ENCODE measurements around the gene PIK3C2A.
A peak's percentile ranks its signal among the peaks of the same experiment; 100 is the strongest.
"Not testable (repeated sequence)": the region's sequence is repeated elsewhere in the genome, so short reads cannot be mapped to it uniquely, and the experiment has no call there.

PIK3C2A gene, protein sequence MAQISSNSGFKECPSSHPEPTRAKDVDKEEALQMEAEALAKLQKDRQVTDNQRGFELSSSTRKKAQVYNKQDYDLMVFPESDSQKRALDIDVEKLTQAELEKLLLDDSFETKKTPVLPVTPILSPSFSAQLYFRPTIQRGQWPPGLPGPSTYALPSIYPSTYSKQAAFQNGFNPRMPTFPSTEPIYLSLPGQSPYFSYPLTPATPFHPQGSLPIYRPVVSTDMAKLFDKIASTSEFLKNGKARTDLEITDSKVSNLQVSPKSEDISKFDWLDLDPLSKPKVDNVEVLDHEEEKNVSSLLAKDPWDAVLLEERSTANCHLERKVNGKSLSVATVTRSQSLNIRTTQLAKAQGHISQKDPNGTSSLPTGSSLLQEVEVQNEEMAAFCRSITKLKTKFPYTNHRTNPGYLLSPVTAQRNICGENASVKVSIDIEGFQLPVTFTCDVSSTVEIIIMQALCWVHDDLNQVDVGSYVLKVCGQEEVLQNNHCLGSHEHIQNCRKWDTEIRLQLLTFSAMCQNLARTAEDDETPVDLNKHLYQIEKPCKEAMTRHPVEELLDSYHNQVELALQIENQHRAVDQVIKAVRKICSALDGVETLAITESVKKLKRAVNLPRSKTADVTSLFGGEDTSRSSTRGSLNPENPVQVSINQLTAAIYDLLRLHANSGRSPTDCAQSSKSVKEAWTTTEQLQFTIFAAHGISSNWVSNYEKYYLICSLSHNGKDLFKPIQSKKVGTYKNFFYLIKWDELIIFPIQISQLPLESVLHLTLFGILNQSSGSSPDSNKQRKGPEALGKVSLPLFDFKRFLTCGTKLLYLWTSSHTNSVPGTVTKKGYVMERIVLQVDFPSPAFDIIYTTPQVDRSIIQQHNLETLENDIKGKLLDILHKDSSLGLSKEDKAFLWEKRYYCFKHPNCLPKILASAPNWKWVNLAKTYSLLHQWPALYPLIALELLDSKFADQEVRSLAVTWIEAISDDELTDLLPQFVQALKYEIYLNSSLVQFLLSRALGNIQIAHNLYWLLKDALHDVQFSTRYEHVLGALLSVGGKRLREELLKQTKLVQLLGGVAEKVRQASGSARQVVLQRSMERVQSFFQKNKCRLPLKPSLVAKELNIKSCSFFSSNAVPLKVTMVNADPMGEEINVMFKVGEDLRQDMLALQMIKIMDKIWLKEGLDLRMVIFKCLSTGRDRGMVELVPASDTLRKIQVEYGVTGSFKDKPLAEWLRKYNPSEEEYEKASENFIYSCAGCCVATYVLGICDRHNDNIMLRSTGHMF (N-terminal part only)

GRCh38 chr11:17207317-17208256 is at the start of gene PIK3C2A:
PIK3C2A (minus strand) TSS chr11:17207986; CDS start chr11:17169741, 38,245 bp downstream.
- peak; percentile 95 for DNase-seq

DNA sequence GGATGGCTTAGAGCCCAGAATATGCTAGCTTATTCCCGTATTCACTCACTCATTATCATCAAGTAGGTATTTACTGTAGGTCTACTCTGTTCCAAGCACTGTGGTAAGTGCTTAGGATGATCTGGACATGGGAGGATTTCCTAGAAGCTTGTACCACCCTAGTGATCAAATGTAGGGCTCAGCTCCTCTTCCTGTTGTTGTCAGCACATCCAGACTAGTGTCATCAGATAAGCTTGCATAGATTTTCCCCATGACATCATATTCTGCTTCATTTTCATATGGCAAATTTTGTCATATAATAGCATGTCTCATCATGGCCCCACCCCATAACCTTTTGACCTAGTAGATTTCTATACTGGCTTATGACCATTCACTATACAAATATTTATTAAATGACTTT is 49.4 kb upstream of the PIK3C2A start:
- DNase-seq, result no peak

- no peak for DNase-seq
Measured at GRCh38 chr11:17256512-17256911, 48.7 kb upstream of the PIK3C2A start.

- no peak for DNase-seq
Measured at GRCh38 chr11:17252704-17253103, 44.9 kb upstream of the PIK3C2A start.

DNA sequence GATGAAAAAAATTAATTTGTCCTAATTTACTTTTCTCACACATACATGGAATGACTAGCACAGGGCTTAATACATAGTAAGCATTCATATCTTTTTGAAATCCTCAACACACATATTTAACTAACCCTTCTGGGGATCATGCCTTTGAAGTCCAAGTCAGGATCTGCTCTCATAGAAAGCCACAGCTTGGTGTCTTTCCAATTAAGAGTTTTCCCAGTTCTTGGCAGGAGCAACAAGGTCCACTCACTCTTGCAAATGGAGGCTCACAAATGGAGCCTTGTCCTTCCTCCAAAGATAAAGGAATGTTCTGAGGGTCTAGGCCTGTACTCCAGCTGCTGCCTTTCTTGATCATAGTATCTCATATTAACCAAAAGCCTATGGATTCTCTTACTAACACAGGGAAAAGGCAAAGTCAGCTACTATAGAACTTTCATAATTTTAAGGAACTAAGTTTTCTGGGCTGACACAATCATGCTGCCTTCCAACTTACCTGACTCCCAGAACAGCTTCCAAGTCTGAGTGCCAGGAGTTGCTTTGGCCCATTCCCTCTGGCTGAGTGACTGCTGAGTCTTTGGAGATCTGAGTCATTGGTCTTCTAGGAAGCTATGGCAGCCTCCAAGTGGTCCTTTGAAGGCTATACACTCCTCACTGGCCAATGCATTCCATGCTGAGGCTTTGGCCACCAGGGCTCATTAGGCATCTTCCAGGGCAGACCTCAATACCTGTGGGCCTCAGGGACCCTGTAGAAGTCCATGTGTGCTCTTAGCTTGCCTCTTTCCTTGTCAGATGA is 43.0 kb upstream of the PIK3C2A start:
- DNase-seq, result no peak

DNA sequence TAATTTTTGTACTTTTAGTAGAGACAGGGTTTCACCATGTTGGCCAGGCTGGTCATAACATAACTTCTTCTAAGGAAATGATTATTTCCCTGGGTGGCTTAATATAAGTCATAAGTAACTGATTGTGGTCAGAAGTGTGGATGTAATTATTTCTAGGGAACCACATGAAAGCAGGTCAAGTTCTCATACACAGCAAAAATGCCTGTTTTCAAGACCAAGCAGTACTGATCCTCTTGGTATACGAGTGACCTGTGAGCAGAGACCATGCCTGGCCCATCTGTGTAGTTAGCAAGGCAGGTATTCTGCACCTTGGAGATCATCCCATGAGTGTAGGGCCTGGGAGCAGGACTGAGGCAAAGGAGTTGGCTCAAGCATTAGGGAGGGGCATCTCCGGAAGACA is 36.3 kb upstream of the PIK3C2A start:
- no peak for DNase-seq

DNA sequence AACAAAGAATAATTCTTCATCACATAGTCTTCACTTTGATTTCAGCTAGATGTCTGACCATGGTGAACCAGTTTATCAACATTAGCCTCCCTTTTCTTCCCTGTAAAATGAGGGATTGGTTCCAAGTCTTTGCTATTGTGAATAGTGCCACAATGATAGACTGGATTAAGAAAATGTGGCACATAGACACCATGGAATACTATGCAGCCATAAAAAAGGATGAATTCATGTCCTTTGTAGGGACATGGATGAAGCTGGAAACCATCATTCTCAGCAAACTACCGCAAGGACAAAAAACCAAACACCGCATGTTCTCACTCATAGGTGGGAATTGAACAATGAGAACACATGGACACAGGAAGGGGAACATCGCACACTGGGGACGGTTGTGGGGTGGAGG is 35.2 kb upstream of the PIK3C2A start:
- not testable (repeated sequence) for DNase-seq

- no peak for DNase-seq
Measured at GRCh38 chr11:17240780-17241179, 33.0 kb upstream of the PIK3C2A start.

- DNase-seq, result not testable (repeated sequence)
Measured at GRCh38 chr11:17239927-17240326, 32.1 kb upstream of the PIK3C2A start.

- peak; percentile 2 for DNase-seq
Measured at GRCh38 chr11:17238377-17238776, 30.6 kb upstream of the PIK3C2A start.

DNA sequence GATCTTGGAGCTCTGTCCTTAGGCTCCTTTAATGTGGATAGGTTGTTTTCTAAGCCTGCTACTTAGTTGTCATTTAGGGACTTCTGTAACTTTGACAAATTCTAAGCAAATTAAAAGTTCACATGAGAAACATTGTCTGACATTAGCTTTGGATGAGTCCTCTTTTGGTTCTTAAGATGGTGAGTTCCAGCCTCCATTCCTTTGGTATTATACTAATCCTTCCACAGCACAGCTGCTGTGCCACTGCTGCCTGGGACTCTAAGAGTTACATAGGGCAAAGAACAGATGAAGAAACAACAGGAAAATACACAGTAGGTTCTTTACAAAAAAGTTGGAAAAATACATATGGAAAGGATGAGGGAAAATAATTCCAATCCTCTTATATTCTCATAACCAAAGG is 25.3 kb upstream of the PIK3C2A start:
- DNase-seq, result no peak

- DNase-seq, result no peak
Measured at GRCh38 chr11:17230867-17231851, 23.4 kb upstream of the PIK3C2A start.

DNA sequence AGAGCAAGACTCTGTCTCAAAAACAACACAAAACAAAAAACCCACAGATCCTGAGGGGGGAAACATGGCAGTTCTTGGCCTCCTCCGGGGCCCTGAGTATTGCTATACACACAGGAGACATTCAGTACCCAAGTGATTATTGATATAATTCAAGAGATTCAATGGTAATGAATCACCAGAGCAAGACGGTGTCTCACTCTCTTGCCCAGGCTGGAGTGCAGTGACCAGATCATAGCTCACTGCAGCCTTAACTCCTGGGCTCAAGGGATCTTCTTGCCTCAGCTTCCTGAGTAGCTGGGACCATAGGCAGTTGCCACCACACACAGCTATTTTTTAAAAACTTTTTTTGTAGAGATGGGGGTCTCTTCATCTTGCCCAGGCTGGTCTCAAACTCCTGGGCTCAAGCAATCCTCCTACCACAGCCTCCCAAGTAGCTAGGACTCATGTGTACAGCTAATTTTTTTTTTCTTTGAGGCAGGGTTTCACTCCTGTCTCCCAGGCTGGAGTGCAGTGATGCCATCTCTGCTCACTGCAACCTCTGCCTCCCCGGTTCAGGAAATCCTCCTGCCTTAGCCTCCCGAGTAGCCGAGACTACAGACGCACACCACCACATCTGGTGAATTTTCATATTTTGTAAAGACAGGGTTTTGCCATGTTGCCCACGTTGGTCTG is 21.8 kb upstream of the PIK3C2A start:
- no peak for DNase-seq

DNA sequence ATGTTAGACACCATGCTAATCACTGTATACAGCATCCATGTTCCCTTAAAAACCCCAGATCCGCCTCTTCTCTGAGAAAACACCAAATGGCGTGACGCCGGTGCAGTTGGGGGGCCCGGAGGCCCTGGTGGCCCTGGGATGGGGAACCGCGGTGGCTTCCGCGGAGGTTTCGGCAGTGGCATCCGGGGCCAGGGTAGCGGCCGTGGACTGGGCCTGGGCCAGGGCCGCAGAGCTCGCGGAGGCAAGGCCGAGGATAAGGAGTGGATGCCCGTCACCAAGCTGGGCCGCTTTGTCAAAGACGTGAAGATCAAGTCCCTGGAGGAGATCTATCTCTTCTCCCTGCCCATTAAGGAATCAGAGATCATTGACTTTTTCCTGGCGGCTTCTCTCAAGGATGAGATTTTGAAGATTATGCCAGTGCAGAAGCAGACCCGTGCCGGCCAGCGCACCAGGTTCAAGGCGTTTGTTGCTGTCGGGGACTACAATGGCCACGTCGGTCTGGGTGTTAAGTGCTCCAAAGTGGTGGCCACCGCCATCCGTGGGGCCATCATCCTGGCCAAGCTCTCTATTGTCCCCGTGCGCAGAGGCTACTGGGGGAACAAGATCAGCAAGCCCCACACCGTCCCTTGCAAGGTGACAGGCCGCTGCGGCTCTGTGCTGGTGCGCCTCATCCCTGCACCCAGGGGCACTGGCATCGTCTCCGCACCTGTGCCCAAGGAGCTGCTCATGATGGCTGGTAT is 20.6 kb upstream of the PIK3C2A start:
- DNase-seq, result not testable (repeated sequence)

GRCh38 chr11:17224727-17225126 is 16.9 kb upstream of the PIK3C2A start:
- DNase-seq, result no peak

GRCh38 chr11:17221968-17222367 is 14.2 kb upstream of the PIK3C2A start:
- DNase-seq, result no peak

GRCh38 chr11:17219016-17219415 is 11.2 kb upstream of the PIK3C2A start:
- DNase-seq, result no peak

DNA sequence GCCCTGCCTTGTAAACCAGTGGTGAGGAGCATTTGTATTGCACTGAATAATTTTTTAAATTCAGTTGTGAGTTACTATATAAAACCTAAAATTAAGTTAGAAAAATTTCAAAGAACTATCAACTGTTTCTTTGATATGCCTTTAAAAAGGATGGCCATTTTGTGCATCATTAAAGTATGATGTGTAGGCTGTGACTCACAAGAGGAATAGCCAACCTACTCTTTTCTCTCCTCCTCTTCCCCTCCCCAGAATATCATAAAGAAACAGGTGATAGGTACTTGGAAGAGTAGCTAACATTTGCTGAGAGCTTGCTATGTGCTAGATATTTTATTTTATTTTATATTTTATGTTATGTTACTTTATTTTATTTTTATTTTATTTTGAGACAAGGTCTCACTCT is 10.6 kb upstream of the PIK3C2A start:
- no peak for DNase-seq
